GM12874 (cell line): Measurements from ENCODE around the gene GRIN2C.

Experiments used
- TF ChIP-seq, protein P1 (sequence below): IDR thresholded peaks from 2 replicates; pipeline ENCODE4 v1.5.1; 2011; ENCODE audit warnings: low read depth, mild to moderate bottlenecking, control low read depth, low read length, moderate library complexity; ENCODE audit not compliant: insufficient read depth

Gene GRIN2C

DNA sequence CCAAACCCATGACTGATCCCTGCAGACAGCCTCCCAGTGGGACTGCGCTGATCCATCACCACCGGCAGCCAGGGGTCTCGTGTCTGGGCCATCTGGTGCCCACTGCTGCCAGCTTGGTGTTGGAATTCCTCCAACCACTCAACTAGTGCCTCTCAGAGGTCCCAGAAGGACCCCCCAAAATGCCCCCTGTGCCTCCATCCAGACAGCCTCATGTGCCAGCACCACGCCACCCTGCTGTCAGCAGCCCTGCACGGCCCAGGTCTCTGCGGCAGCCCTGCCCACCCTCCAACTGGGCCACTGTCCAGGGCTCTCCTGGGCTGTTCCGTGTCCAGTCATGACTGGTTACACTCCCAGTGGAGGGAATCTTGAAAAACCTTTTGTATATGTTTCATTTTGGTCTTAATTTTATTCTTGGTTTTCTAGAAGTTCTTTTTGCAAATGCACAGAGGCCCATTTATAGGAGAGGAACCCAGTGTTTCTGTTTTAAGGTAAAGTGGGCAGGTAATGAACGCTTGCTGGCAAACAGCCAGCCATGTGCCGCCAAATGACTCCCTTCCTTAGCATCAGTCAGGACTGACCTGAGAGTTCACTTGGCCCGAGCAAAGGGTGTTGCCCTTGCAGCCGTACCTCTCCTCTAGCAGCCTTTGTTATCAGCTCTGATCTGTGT, 34.6 kb downstream of the GRIN2C start:
- TF ChIP-seq, protein P1, sequence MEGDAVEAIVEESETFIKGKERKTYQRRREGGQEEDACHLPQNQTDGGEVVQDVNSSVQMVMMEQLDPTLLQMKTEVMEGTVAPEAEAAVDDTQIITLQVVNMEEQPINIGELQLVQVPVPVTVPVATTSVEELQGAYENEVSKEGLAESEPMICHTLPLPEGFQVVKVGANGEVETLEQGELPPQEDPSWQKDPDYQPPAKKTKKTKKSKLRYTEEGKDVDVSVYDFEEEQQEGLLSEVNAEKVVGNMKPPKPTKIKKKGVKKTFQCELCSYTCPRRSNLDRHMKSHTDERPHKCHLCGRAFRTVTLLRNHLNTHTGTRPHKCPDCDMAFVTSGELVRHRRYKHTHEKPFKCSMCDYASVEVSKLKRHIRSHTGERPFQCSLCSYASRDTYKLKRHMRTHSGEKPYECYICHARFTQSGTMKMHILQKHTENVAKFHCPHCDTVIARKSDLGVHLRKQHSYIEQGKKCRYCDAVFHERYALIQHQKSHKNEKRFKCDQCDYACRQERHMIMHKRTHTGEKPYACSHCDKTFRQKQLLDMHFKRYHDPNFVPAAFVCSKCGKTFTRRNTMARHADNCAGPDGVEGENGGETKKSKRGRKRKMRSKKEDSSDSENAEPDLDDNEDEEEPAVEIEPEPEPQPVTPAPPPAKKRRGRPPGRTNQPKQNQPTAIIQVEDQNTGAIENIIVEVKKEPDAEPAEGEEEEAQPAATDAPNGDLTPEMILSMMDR: no peak

DNA sequence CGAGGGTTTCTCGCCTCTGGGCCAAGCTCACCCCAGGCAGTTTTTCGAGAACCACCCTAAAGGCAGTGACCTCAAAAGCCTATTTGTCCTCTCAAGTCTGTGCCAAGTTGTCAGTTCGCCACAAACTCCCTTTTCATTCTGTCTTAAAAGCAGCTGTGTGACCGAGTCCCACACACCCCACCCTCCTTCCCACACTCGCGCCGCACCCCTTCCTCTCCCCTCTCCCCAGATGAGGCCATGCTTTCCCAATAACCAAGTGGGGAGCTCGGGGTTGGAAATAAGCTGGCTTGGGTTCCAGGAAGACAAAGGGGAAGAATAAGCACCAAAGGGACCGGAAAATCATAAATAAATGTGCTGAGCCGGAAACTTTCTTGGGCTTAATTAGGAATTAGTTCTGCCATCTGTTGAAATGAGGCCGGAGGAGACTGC, 36.7 kb downstream of the GRIN2C start:
- TF ChIP-seq, protein P1: no peak

DNA sequence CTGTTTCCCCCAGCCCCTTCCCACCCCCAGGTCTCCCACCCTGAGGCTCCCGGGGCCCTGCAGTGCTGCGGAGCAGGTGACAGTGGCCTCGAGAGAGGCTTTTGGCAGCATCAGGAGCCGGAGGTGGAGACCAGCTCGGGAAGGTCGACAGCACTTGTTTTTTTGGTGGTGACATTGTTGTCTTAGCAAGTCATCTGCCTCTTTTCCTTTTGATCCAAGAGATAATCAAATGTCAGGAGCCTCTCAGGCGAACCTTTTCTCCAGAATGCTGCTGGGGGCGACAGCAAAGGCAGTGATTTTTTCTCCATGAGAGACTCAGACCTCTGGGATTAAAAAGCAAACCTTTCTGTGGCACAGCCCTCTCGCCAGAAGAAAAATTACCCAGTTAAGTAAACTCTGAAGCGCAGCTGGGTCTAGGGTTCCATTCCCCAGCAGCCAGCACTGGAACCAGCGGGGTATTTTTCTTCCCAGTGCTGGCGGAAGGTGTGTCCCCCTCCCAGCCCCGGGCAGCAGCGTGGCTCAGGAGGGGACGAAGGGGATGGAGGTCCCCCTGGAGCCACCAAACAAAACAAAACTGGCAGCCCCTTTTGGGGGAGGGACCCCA, 37.2 kb downstream of the GRIN2C start:
- TF ChIP-seq, protein P1: no peak

DNA sequence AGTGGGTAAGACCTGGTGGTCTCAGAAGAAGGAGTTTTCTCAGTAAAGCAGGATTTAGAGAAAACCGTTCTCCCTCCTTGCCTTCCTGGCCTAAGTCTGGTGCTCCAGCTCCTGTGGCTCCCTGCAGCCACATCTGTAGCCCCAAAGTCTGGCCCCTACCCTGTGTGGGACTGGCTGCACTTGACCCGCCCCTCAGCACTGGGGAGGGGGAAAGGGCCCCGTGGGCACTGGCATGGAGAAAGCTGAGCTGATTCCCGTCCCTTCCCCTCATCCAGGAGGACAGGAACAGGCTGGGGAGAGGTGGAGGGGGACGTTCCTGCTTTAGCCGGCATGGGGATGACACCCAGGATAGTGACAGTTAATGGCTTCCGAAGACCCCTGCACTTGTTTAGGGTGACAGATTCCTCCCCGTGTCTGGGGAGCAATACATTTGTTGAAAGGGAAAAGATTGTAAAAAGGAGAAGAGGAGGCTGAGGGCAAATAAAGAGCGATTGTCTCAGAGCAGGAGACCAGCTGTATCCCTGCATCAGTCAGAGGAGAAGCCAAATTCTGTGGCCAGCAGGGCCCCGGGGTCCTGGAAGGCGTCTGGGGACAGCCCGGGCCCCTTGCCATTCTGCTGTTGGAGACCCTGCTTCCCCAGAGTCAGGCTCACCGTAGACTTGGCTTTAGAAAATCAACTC, 37.9 kb downstream of the GRIN2C start:
- TF ChIP-seq, protein P1: no peak

DNA sequence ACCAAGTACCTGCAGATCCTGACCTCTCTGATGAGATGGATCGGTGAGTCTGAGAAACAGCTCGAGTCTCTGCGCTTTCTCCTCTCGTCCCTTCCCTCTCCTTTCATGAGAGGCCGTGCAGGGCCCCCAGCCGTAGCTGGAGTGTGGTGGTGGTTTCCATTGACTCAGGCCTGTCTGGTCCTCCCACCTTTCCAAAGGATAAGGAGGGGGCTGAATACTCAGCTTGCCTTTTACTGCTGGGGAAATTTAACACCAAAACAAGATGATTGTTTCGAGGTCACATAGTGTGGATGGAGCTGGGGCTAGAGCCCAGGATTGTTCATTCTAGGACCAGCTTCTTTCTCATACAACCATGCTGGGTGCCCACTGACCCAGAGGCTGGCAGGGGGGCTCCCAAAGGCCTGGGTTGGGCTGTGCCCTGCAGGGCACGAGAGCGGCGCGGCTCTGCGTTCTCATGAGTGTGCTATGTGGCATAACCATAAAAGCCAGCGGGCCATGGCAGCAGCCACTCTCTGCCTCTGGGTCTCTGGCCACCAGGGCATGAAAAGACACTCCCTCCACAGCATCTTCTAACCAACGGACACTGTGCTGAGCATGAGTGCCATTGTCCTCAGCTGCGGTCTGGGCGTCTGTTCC, 39.8 kb downstream of the GRIN2C start:
- TF ChIP-seq, protein P1: no peak

DNA sequence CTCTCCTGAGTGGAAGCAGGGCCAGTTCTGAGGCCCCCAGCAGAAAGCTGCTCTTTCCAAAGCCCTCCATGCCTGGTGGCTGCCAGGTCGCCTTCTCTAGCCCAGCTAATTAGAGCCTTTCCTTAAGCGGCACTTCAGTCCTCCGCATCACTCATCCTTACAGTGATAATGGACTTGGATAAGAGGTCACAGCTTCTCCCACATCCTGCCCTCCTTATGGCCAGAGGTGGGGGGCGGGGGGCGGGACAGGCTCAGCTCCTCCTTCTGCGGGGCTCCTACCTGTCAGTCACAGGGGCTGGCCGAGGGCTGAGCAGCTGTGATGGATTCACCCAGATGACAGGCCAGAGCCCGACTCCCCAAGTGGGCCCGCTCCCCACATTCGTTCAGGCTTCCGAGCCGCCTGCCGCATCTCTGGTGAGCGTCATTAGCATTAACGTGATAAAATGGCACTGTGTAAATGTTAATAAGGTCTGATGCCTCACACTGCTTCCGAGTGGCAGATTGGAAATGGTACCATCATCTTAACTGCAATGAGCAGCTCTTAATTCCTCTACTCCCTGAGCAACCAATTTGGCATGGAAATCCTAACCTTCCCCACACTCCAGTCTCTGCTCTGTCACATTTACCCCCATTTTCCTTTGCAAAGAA, 41.3 kb downstream of the GRIN2C start:
- TF ChIP-seq, protein P1: no peak
